ENCODE results near the gene UBA6. TPM values are rescaled to one million over a fixed set of nuclear protein-coding genes. Genes with fewer than 3 reads are reported as not detected.

Gene UBA6
- total and polyA plus RNA-seq, 9 of the 15 experiments (the other 6 are each of a cell fraction or from before 2014, with no cell fraction given): 22.9 to 139 (median 94.6) TPM

GRCh38 chr4:67713529-67714247 is 12.7 kb upstream of the UBA6 start (continued):
- TF ChIP-seq ZNF778 (CRISPR knock-in tag; IDR thresholded peaks at IDR 0.05) (no peak), E2F6 (IDR thresholded peaks at IDR 0.05; ENCODE audit: borderline replicate concordance in 1 of 2, extremely low read depth in 1 of 2, insufficient read depth in 1 of 2, insufficient read length in 1 of 2, low read depth in 1 of 2, low read length in 1 of 2, poor library complexity in 1 of 2, severe bottlenecking in 1 of 2) (peak in 1 of 2 experiments; percentile 44), CHCHD3 (CRISPR knock-in tag; IDR thresholded peaks at IDR 0.05) (no peak), BDP1 (IDR thresholded peaks at IDR 0.05; ENCODE audit: insufficient read depth, insufficient read length) (no peak), DPF2 (IDR thresholded peaks at IDR 0.05) (peak; percentile 66), MAFG (tag; conservative IDR thresholded peaks at IDR 0.05) (peak; percentile 96), POLR3A (IDR thresholded peaks at IDR 0.05; ENCODE audit: borderline replicate concordance, extremely low read depth, insufficient read depth, insufficient read length) (no peak), PML (IDR thresholded peaks at IDR 0.05; ENCODE audit: low read length) (no peak), MBD2 (IDR thresholded peaks at IDR 0.05; ENCODE audit: borderline replicate concordance, low read depth) (no peak), TRIM28 (IDR thresholded peaks at IDR 0.05) (no peak), IRF9 (tag; IDR thresholded peaks at IDR 0.05) (no peak), TEAD1 (CRISPR knock-in tag; IDR thresholded peaks at IDR 0.05) (no peak), ZKSCAN3 (CRISPR knock-in tag; IDR thresholded peaks at IDR 0.05) (no peak), CBFA2T2 (conservative IDR thresholded peaks at IDR 0.05) (peak; percentile 60), MLLT1 (IDR thresholded peaks at IDR 0.05) (peak in 1 of 2 experiments; percentile 41; a peak in 1 of 4 replicates), MEF2D (tag; conservative IDR thresholded peaks at IDR 0.05; ENCODE audit: low read depth) (no peak), ZNF551 (CRISPR knock-in tag; IDR thresholded peaks at IDR 0.05) (no peak), PBX2 (CRISPR knock-in tag; IDR thresholded peaks at IDR 0.05; ENCODE audit: low read depth) (no peak), PBX2 (tag; conservative IDR thresholded peaks at IDR 0.05; ENCODE audit: low read depth) (peak; percentile 50), SP1 (CRISPR knock-in tag; IDR thresholded peaks at IDR 0.05) (0 out of 2 replicates have a peak, but pooled peaks have one; percentile 23), ETV1 (tag; conservative IDR thresholded peaks at IDR 0.05; ENCODE audit: low read depth) (peak; percentile 50), BCOR (IDR thresholded peaks at IDR 0.05) (peak; percentile 79)

Data from K562 (cell line).